Common myeloid progenitor, CD34-positive (primary cell): ENCODE measurements around the gene RNF225.

ENCODE experiments used
- CTCF ChIA-PET: fragments of 350-600 bp; sonication (Branson Sonifier 250); formaldehyde crosslinking; loops from one replicate; lab custom pipeline; 2021; ENCODE audit warnings: antibody characterized with exemption; lab: Charles Lee
- POLR2A ChIA-PET: fragments of 350-600 bp; sonication (Branson Sonifier 250); formaldehyde crosslinking; loops from one replicate; lab custom pipeline; 2021; ENCODE audit warnings: antibody characterized with exemption; lab: Charles Lee
- DNase-seq, 3 donors: peaks; one replicate each; pipeline versions ENCODE4 v3.0.0 to v3.0.0-alpha.2; 2013
- H3K27ac ChIP-seq, 2 experiments: 1 replicate in 1 of 2; 2 replicates in 1 of 2; pipeline ENCODE4 v1.7.0; 2013; ENCODE audit warnings: inconsistent platforms in 2 of 2, low read length in 2 of 2, mild to moderate bottlenecking in 2 of 2, low read depth in 1 of 2, moderate library complexity in 1 of 2; ENCODE audit not compliant: severe bottlenecking in 2 of 2, insufficient read depth in 1 of 2, poor library complexity in 1 of 2
- H3K27me3 ChIP-seq, 5 experiments: replicated peaks in 2 of 5; 1 replicate in 3 of 5; 2 replicates in 2 of 5; pipeline versions ENCODE4 v1.6.1 to v1.7.0; 2013; ENCODE audit warnings: low read length in 4 of 5, mild to moderate bottlenecking in 2 of 5, moderate library complexity in 2 of 5, inconsistent platforms in 1 of 5; ENCODE audit not compliant: insufficient read depth in 5 of 5, control insufficient read depth in 4 of 5
- H3K36me3 ChIP-seq, 4 experiments: 1 replicate in 2 of 4; 2 replicates in 2 of 4; pipeline versions ENCODE4 v1.6.1 to v1.7.0; 2013; ENCODE audit warnings: low read length in 3 of 4, control low read depth in 1 of 4, mild to moderate bottlenecking in 1 of 4; ENCODE audit not compliant: control insufficient read depth in 4 of 4, insufficient read depth in 4 of 4
- H3K4me1 ChIP-seq, 4 experiments: 1 replicate in 3 of 4; 2 replicates in 1 of 4; pipeline versions ENCODE4 v1.6.1 to v1.7.1; 2013; ENCODE audit warnings: low read length in 3 of 4, mild to moderate bottlenecking in 3 of 4, control low read depth in 1 of 4, inconsistent platforms in 1 of 4, moderate library complexity in 1 of 4; ENCODE audit not compliant: control insufficient read depth in 4 of 4, insufficient read depth in 4 of 4; ENCODE audit errors: control extremely low read depth in 1 of 4
- H3K4me3 ChIP-seq, 7 experiments: 1 replicate in 4 of 7; 2 replicates in 3 of 7; pipeline versions ENCODE4 v1.5.1 to v1.7.0; 2013; ENCODE audit warnings: mild to moderate bottlenecking in 7 of 7, low read length in 6 of 7, moderate library complexity in 6 of 7, inconsistent platforms in 2 of 7, low read depth in 2 of 7, control low read depth in 1 of 7; ENCODE audit not compliant: insufficient read depth in 4 of 7, control insufficient read depth in 1 of 7; ENCODE audit errors: extremely low read depth in 1 of 7
- H3K9me3 ChIP-seq, 5 experiments: 1 replicate in 4 of 5; 2 replicates in 1 of 5; pipeline versions ENCODE4 v1.6.1 to v1.7.1; 2013; ENCODE audit warnings: low read length in 4 of 5, mild to moderate bottlenecking in 2 of 5, inconsistent platforms in 1 of 5, low read depth in 1 of 5, moderate library complexity in 1 of 5; ENCODE audit not compliant: control insufficient read depth in 4 of 5, insufficient read depth in 2 of 5; ENCODE audit errors: control extremely low read depth in 1 of 5
- WGBS: methylation state at CpG from one replicate; pipeline ENCODE4 v1.1.5; 2013; ENCODE audit not compliant: insufficient coverage; 5-methylcytosine and 5-hydroxymethylcytosine counted together

The RNF225 gene

DNA sequence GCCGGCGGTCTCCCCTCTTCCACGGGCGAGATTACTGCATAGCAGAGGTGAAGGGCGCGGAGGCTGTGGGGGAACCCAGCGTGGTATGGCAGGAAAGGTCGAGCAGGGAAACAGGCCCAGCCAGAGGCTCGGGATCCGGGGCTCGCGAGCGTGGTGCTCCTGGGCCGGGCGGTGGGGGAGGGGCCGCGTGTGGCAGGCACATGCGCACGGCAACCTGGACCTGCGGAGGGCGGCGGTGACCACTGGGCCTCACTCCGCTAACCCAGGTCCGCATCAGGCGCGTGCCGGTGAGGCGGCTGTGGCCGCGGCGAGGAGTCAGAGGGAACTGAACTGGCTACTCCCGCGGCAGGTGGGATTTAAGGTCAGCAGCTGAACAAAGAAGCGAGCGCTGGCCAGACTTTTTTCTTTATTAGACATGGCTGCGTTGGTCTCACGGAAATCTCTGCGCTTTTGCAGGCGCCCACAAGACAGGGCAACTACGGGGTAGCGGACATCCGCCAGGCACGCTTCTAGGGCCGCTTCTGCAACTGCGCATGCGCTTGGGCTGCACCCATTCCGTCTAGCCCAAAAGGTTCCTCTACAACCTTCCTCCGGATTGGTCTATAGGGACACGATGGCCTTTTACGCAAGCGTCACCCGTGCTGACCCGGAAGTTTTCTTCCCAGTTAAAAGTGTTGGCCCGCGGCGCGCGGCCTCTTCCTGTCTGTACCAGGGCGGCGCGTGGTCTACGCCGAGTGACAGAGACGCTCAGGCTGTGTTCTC lies 8.7 kb upstream of the RNF225 start, which contains the start of gene RPS5:
RPS5 (plus strand) TSS at position 694 of the 762 bp plus-strand sequence. CDS start 869 bp downstream, outside the sequence.
- Histone ChIP-seq H3K27me3 (no peaks in the 10 kb centered on the region), H3K27ac (peak within 1 kb of the TSS; percentile 81 to 93), H3K9me3 (no peaks in the 10 kb centered on the region), H3K4me1 (peaks cover 4 to 39% (median 38%) of the 10 kb centered on the region in 4 experiments), H3K36me3 (peaks cover 2 to 25% (median 12%) of the 10 kb centered on the region in 4 experiments), H3K4me3 (peak within 1 kb of the TSS; percentile 54 to 97 (median 83))
- ChIA-PET CTCF (interaction anchor here (1.3 kb wide), 1 partner anchor 113 kb away, joined by 3 read pairs; no protein-coding TSS in a partner anchor), POLR2A (no interaction called here)
- WGBS: under 1% methylated on average over 60 of the region's 64 CpGs
- peak; percentile 99 for DNase-seq

DNA sequence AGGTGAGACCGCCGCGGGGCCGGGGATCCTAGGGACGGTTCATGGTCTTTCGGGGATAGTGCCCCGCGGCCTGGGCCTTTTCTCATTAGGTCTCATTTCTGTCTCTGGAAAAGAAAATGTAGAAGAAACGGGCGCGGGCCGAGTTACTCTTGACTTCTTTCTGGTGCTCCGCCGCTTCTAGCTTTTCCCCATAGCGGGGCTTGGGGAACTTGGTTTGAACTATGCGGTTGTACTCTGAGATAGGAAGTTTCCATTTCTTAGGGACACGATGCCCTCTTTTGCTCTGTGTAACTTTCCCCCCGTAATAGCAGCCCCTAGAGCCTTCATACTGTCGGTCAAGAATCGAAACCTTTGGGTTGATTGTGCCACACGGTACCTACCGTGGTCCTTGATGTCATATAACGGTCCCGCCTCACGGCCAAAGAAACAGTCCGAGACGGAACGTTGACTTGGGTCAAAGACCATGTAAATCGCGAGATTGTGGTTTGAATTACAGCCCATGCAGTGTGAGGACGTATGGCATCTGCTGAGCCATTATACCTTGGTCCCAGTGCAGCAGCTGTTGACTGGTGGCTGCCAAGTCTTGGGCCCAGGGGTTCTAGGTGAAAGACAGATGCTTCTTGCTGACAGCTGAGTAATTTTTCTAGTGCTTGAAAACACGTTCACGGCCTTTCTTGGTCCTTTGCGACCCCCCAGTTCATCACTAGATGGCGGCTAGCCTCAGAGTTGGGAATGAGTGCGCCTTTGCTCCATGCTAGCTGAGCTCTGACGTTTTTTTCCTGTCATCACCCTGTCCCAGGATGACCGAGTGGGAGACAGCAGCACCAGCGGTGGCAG lies 7.9 kb upstream of the RNF225 start:
- Histone ChIP-seq H3K27me3 (no peaks in the 10 kb centered on the region), H3K4me3 (peak overlapping the region; percentile 54 to 97 (median 83)), H3K4me1 (peaks cover 4 to 33% (median 32%) of the 10 kb centered on the region in 4 experiments), H3K9me3 (no peaks in the 10 kb centered on the region), H3K36me3 (peaks cover 2 to 29% (median 17%) of the 10 kb centered on the region in 4 experiments), H3K27ac (peak overlapping the region; percentile 81 to 93)
- DNase-seq: no peak
- ChIA-PET CTCF (interaction anchor here (1.3 kb wide), 1 partner anchor 112 kb away, joined by 3 read pairs; no protein-coding TSS in a partner anchor), POLR2A (no interaction called here)
- 14% methylated on average over 30 of the region's 39 CpGs for WGBS

DNA sequence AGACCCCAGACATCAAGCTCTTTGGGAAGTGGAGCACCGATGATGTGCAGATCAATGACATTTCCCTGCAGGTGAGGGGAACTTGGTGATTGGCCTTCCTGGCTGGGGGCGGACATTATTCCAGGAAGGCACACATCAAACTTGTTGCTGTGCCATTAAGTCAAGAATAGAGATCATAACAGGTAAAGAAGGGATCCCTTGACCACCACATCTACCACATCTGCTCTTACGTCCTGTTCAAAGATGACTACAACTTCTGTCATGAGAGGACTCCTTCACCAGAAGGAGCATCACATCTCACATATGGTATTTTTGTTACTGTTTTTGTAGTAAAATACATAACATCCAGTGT lies 7.3 kb upstream of the RNF225 start:
- Histone ChIP-seq H3K4me1 (peaks cover 4 to 33% (median 32%) of the 10 kb centered on the region in 4 experiments), H3K27me3 (no peaks in the 10 kb centered on the region), H3K36me3 (peaks cover 2 to 35% (median 20%) of the 10 kb centered on the region in 4 experiments), H3K9me3 (no peaks in the 10 kb centered on the region), H3K27ac (peak overlapping the region; percentile 81 to 93), H3K4me3 (peak overlapping the region in 6 of 7 experiments; percentile 79 to 97 (median 88))
- ChIA-PET CTCF (interaction anchor here (1.1 to 1.3 kb wide), 2 partner anchors 90 to 112 kb away, joined by 3 read pairs; no protein-coding TSS in a partner anchor), POLR2A (no interaction called here)
- no peak for DNase-seq
- 92% methylated on average over 2 of the region's 3 CpGs for WGBS

DNA sequence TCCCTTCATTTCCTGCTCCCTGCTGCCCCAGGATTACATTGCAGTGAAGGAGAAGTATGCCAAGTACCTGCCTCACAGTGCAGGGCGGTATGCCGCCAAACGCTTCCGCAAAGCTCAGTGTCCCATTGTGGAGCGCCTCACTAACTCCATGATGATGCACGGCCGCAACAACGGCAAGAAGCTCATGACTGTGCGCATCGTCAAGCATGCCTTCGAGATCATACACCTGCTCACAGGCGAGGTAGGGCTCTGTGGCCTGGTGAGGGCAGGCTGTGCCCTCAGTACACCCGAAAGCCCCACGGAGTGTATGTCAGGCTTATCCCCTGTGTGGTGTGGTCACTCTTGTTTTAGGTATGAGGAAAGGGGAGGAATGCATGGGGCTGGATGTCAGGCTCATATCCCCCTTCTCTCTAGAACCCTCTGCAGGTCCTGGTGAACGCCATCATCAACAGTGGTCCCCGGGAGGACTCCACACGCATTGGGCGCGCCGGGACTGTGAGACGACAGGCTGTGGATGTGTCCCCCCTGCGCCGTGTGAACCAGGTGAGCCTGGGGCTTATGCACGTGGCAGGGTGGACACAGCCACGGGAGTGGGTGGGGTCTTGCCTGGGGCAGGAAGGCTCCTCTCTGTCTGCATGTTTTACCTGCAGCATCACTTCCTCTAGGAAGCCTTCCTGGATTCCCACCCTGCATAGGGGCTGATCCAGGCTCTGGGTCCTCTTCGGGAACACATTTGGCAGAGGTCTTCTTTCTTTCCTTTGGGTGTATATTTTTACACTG lies 2.3 kb upstream of the RNF225 start:
- peaks cover 2 to 59% (median 39%) of the 10 kb centered on the region in 4 experiments for H3K36me3 ChIP-seq
- H3K4me1 ChIP-seq: peaks cover 2 to 20% (median 12%) of the 10 kb centered on the region in 4 experiments
- ChIA-PET POLR2A (no interaction called here), CTCF (interaction anchor here (0.6 kb wide), 1 partner anchor 14 kb away, joined by 3 read pairs; no protein-coding TSS in a partner anchor)
- no peak overlapping the region for H3K4me3 ChIP-seq
- WGBS: 96% methylated on average over 16 of the region's 26 CpGs
- no peaks in the 10 kb centered on the region for H3K9me3 ChIP-seq
- H3K27ac ChIP-seq: no peak overlapping the region
- peaks cover 0 to 33% (median 13%) of the 10 kb centered on the region in 5 experiments for H3K27me3 ChIP-seq
- DNase-seq: no peak

DNA sequence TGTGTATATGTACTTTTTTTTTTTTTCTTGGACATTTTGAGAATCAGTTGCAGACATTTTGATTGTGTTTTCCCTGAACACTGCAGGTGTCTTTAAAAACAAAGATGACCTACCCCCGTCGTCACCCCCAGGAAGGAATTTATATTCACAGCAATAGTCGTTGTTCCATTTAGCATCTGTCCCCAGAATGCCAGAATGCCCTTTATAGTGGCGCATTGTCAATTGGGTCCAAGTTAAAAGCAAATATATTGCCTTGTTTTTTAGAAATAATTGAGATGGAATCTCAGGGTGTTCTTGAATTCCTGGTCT lies 1.8 kb upstream of the RNF225 start:
- DNase-seq: no peak
- Histone ChIP-seq H3K36me3 (peaks cover 0 to 55% (median 36%) of the 10 kb centered on the region in 4 experiments), H3K4me1 (peaks cover 0 to 18% (median 8%) of the 10 kb centered on the region in 4 experiments), H3K27me3 (peaks cover 0 to 37% (median 13%) of the 10 kb centered on the region in 5 experiments), H3K4me3 (no peak overlapping the region), H3K27ac (no peak overlapping the region), H3K9me3 (no peaks in the 10 kb centered on the region)
- POLR2A ChIA-PET: no interaction called here
- CTCF ChIA-PET: no interaction called here
- WGBS: 95% methylated on average over 4 of the region's 4 CpGs

DNA sequence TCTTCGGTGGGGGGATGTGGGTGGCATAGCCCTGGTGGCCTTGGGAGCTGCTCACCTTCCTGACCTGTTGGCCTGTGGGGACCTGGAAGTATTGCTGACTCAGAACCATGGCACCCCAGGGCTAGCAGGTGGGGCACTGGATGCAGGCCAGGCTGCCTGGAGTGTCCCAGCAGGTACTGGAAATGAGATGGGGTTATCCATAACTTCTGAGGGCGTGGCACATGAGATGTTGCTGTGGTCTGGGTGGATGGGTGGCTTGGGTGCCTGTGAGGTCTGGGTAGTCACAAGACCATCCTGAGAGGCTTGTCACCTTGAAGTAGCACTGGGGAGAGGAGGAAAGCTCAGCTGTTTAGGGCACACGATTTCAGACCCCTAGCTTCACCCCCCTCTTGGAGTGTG lies 636 bp upstream of the RNF225 start:
- Histone ChIP-seq H3K4me3 (no peak overlapping the region), H3K4me1 (peaks cover 0 to 17% (median 6%) of the 10 kb centered on the region in 4 experiments)
- CTCF ChIA-PET: interaction anchor here (0.9 kb wide), 1 partner anchor 12 kb away, joined by 4 read pairs; no protein-coding TSS in a partner anchor

More for the DNA sequence above, 636 bp upstream of the RNF225 start:
- Histone ChIP-seq H3K27ac (no peak overlapping the region), H3K27me3 (peaks cover 0 to 37% (median 16%) of the 10 kb centered on the region in 5 experiments), H3K36me3 (peaks cover 0 to 48% (median 32%) of the 10 kb centered on the region in 4 experiments), H3K9me3 (no peaks in the 10 kb centered on the region)
- POLR2A ChIA-PET: no interaction called here
- WGBS: 86% methylated on average over 1 of the region's 3 CpGs
- no peak for DNase-seq
